HUES48 (cell line): ENCODE data around the gene LRRC40.
"Not testable (repeated sequence)": the region's sequence is repeated elsewhere in the genome, so short reads cannot be mapped to it uniquely, and the experiment has no call there.

ENCODE experiments used
- H3K27ac ChIP-seq: one replicate; pipeline ENCODE4 v1.7.0; 2013; ENCODE audit warnings: low read depth, low read length, inconsistent platforms
- H3K27me3 ChIP-seq: 2 replicates; pipeline ENCODE4 v1.6.1; 2013; ENCODE audit warnings: mild to moderate bottlenecking, low read length; ENCODE audit not compliant: control insufficient read depth, insufficient read depth
- H3K36me3 ChIP-seq: 2 replicates; pipeline ENCODE4 v1.6.1; 2013; ENCODE audit warnings: low read length; ENCODE audit not compliant: control insufficient read depth, insufficient read depth
- H3K4me1 ChIP-seq: 2 replicates; pipeline ENCODE4 v1.6.1; 2013; ENCODE audit warnings: mild to moderate bottlenecking, low read length; ENCODE audit not compliant: control insufficient read depth, insufficient read depth
- H3K4me3 ChIP-seq: 2 replicates; pipeline ENCODE4 v1.5.1; 2013; ENCODE audit warnings: mild to moderate bottlenecking, low read depth, low read length
- H3K9ac ChIP-seq: 2 replicates; pipeline ENCODE4 v1.6.1; 2013; ENCODE audit warnings: mild to moderate bottlenecking, low read depth, low read length, moderate library complexity
- H3K9me3 ChIP-seq: 2 replicates; pipeline ENCODE4 v1.6.1; 2013; ENCODE audit warnings: low read length; ENCODE audit not compliant: control insufficient read depth, insufficient read depth

The LRRC40 gene

DNA sequence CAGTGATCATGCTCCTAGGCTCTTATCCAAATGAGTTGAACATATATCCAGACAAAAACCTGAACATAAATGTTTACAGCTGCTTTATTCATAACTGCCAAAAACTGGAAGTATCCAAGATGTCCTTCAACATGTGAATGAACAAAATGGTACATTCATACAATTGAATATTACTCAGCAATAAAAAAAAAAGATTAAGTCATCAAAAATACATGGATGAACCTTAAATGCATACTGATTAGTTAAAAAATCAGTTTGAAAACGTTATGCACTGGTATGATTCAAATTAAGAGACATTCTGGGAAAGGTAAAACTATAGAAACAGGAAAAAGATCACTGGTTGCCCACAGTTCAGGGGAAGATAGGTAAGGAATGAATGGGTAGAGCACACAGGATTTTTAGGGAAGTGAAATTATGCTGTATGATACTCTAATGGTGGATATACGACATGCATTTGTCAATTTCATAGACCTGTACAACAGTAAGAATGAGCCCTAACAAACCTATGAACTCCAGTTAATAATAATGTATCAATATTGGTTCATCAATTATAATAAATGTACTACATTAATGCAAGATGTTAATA, 3.1 kb downstream of the LRRC40 start:
- Histone ChIP-seq H3K36me3 (no peaks in the 10 kb centered on the region), H3K4me1 (no peaks in the 10 kb centered on the region; the same call in 1 of the 2 replicates), H3K4me3 (no peak overlapping the region), H3K27me3 (no peaks in the 10 kb centered on the region), H3K9me3 (no peaks in the 10 kb centered on the region), H3K27ac (no peak overlapping the region), H3K9ac (no peak overlapping the region)

GRCh38 chr1:70200065-70200464, 5.3 kb downstream of the LRRC40 start:
- H3K9me3 ChIP-seq = no peaks in the 10 kb centered on the region
- no peaks in the 10 kb centered on the region for H3K27me3 ChIP-seq
- no peaks in the 10 kb centered on the region; the same call in 1 of the 2 replicates for H3K4me1 ChIP-seq
- H3K27ac ChIP-seq = no peak overlapping the region
- no peaks in the 10 kb centered on the region for H3K36me3 ChIP-seq
- no peak overlapping the region for H3K9ac ChIP-seq
- no peak overlapping the region for H3K4me3 ChIP-seq

DNA sequence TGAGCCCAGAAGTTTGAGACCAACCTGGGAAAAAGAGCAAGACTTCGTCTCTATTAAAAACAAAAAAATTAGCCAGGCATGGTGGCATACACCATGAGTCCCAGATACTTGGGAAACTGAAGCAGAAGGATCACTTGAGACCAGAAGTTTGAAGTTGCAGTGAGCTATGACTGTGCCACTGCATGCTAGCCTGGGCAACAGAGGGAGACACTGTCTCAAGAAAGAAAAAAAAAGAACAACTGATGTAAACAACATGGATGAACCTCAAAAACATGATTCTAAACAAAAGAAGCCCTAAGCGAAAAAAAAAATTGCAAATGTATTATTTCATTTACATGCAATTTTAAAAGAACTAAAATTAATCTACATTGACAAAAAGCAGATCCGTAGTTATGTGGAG, 9.0 kb downstream of the LRRC40 start:
- no peak overlapping the region for H3K9ac ChIP-seq
- no peaks in the 10 kb centered on the region for H3K36me3 ChIP-seq
- H3K27ac ChIP-seq = no peak overlapping the region
- no peaks in the 10 kb centered on the region for H3K9me3 ChIP-seq
- H3K4me1 ChIP-seq = no peaks in the 10 kb centered on the region
- H3K4me3 ChIP-seq = no peak overlapping the region
- no peaks in the 10 kb centered on the region for H3K27me3 ChIP-seq

DNA sequence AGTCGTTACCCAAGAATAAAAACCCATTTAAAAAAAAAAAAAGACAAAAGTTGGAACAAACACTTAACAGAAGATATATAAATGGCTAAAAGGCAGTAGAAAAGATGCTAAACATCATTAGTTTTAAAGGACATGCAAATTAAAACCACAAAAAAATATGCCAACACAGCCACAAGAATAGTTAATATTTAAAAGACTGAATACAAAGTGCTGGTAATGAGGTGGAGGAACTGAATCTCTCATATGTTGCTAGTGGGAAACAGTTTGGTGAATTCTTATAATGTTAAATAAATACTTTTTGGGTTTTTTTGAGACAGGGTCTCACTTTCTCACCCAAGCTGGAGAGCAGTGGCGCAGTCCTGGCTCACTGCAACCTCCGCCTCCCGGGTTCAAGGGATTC, 10.0 kb downstream of the LRRC40 start:
- no peaks in the 10 kb centered on the region for H3K36me3 ChIP-seq
- H3K9ac ChIP-seq = no peak overlapping the region
- H3K9me3 ChIP-seq = no peaks in the 10 kb centered on the region
- H3K27ac ChIP-seq = no peak overlapping the region
- H3K4me3 ChIP-seq = no peak overlapping the region
- no peaks in the 10 kb centered on the region for H3K27me3 ChIP-seq
- no peaks in the 10 kb centered on the region for H3K4me1 ChIP-seq

DNA sequence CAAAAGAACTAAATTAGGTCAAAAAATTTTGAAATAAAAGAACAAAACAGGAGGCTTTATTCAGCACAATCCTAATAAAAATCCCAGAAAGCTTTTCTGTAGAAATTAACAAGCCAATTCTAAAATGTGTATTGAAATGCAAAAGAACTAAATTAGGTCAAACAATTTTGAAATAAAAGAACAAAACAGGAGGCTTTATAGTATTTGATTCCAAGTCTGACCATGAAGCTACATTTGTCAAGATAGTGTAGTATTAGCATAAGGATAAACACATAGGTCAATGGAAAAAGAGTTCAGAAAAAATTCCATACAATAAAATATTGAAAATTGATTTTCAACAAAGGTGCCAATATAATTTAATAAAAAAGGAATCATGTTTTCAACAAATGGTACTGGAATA, 10.8 kb downstream of the LRRC40 start:
- H3K9ac ChIP-seq = no peak overlapping the region
- no peaks in the 10 kb centered on the region for H3K27me3 ChIP-seq
- H3K9me3 ChIP-seq = no peaks in the 10 kb centered on the region
- H3K4me3 ChIP-seq = no peak overlapping the region
- no peaks in the 10 kb centered on the region for H3K4me1 ChIP-seq
- H3K27ac ChIP-seq = no peak overlapping the region
- H3K36me3 ChIP-seq = no peaks in the 10 kb centered on the region

GRCh38 chr1:70192446-70192845, 12.9 kb downstream of the LRRC40 start:
- H3K4me3 ChIP-seq, H3K4me1 ChIP-seq, H3K27ac ChIP-seq, H3K9me3 ChIP-seq, H3K27me3 ChIP-seq, H3K36me3 ChIP-seq, H3K9ac ChIP-seq: not testable (repeated sequence)

DNA sequence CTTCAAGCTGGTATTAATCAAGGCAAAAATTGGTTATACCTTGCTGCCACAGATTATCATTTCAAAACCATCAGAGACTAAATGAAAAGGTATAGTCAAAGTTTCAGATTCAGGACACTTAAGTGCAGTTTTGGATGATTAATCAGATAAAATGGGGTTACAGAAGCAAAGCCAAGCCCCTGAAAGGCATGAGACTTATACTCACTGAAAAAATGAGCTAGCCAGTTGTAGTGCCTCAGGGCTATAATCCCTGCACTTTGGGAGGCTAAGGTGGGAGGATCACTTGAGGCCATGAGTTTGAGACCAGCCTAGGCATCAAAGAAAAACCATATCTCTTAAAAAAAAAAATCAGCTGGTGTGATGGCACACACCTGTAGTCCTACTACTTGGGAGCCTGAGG, 15.2 kb downstream of the LRRC40 start:
- Histone ChIP-seq H3K4me1 (no peaks in the 10 kb centered on the region), H3K36me3 (peaks cover 4% of the 10 kb centered on the region; the same call in 1 of the 2 replicates)

DNA sequence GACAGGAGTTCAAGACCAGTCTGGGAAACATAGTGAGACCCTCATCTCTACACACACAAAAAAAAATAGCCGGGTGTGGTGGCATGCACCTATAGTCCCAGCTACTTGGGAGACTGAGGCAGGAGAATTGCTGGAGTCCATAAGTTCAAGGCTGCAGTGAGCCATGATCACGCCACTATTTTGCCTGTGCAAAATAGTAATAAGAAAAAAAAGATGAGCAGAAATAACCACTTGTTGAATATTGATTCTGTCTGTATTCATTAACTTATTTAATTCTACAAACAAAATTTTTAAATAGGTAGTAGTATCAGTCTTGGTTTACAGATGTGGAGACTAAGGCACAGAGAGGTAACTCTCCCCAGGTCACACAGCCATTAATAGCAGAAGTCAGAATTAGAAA, 16.9 kb downstream of the LRRC40 start:
- Histone ChIP-seq H3K27ac (no peak overlapping the region), H3K9me3 (no peaks in the 10 kb centered on the region), H3K36me3 (peaks cover 17% of the 10 kb centered on the region), H3K9ac (no peak overlapping the region), H3K27me3 (no peaks in the 10 kb centered on the region), H3K4me1 (no peaks in the 10 kb centered on the region), H3K4me3 (no peak overlapping the region)

More for the DNA sequence above, 15.2 kb downstream of the LRRC40 start:
- Histone ChIP-seq H3K9me3 (no peaks in the 10 kb centered on the region), H3K4me3 (no peak overlapping the region), H3K9ac (no peak overlapping the region), H3K27me3 (no peaks in the 10 kb centered on the region), H3K27ac (no peak overlapping the region)

DNA sequence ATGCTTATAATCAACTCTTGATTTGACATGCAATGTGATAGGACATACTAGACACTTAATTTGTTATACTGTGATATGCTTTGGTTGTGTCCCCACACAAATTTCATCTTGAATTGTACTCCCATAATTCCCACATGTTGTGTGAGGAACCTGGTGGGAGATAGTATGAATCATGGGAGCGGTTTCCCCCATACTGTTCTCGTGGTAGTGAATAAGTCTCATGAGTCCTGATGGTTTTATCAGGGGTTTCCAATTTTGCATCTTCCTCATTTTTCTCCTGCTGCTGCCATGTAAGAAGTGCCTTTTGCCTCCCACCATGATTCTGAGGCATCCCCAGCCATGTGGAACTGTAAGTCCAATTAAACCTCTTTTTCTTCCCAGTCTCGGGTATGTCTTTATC, 20.2 kb downstream of the LRRC40 start:
- not testable (repeated sequence) for H3K27ac ChIP-seq

GRCh38 chr1:70171512-70171911, 33.9 kb downstream of the LRRC40 start:
- no peaks in the 10 kb centered on the region for H3K9me3 ChIP-seq
- H3K36me3 ChIP-seq = peaks cover 4% of the 10 kb centered on the region
- no peaks in the 10 kb centered on the region for H3K4me1 ChIP-seq
- no peak overlapping the region for H3K27ac ChIP-seq
- H3K4me3 ChIP-seq = no peak overlapping the region
- no peak overlapping the region for H3K9ac ChIP-seq
- H3K27me3 ChIP-seq = no peaks in the 10 kb centered on the region

More for the DNA sequence above, 20.2 kb downstream of the LRRC40 start:
- peaks cover 29% of the 10 kb centered on the region for H3K36me3 ChIP-seq
- not testable (repeated sequence) for H3K27me3 ChIP-seq, H3K9ac ChIP-seq, H3K4me3 ChIP-seq, H3K4me1 ChIP-seq, H3K9me3 ChIP-seq

DNA sequence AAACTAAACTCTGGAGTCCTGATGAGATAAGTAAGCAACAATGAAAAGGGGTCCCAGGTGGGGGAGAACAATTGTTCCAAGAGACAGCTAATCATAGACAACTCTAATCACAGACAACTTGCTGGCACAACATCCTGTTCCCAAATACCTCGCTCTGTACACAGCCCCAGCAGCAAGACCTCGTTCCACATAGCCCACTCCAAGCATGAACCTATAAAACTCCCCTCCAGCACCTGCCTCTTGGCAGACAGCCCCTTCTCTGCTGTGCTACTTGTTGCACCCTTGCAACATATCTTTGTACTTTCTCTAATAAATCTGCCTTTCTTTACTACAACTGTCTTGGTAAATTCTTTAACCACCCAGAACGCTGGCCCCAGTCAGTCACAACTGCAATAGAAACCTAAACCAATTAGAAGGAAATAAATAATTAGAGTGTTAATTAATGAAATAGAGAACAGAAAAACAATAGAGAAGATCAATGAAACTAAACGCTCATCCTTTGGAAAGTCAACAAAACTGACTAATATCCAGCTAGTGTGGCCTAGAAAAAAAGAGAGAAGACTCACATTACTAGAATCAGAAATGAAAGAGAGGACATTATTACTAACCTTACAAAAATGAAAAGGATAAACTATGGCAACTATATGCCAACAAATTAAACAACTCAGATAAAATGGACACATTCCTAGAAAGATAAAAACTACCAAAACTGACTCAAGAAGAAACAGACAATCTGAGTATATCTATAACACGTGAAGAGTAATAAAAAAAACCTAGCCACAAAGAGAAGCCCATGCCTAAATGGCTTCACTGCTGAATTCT, 36.1 kb downstream of the LRRC40 start:
- Histone ChIP-seq H3K27me3 (no peaks in the 10 kb centered on the region), H3K4me1 (no peaks in the 10 kb centered on the region), H3K9ac (no peak overlapping the region), H3K36me3 (no peaks in the 10 kb centered on the region; the same call in 1 of the 2 replicates), H3K27ac (no peak overlapping the region), H3K9me3 (no peaks in the 10 kb centered on the region), H3K4me3 (no peak overlapping the region)
